PC-9 (cell line): ENCODE measurements around the gene TMEM217.

Source experiments
- CTCF ChIP-seq: fragments of 200-600 bp; sonication (generic); conservative IDR thresholded peaks from 2 replicates; pipeline ENCODE4 v1.6.1; 2017; ENCODE audit warnings: mixed run types, antibody characterized with exemption, mild to moderate bottlenecking, moderate library complexity
- EZH2 ChIP-seq: fragments of 200-600 bp; sonication (generic); IDR thresholded peaks from 2 replicates; pipeline ENCODE4 v1.8.0; 2017; ENCODE audit warnings: antibody characterized with exemption, low read depth

GRCh38 chr6:37304766-37305165 is 46.8 kb upstream of the TMEM217 start:
- no peak for TF ChIP-seq CTCF
- TF ChIP-seq EZH2, result no peak
